IPS-NIHi7 (cell line): ENCODE measurements around the gene DLG4.

ENCODE experiments used
- DNase-seq: peaks from one replicate; pipeline ENCODE4 v3.0.0; 2012; ENCODE audit warnings: mixed read lengths; ENCODE audit errors: extremely low spot score

DLG4 gene

GRCh38 chr17:7156342-7156940, 63.2 kb downstream of the DLG4 start:
- peak; percentile 24 for DNase-seq

- DNase-seq = no peak
Measured at GRCh38 chr17:7147772-7148171, 71.9 kb downstream of the DLG4 start.

- no peak for DNase-seq
Measured at GRCh38 chr17:7146115-7146514, 73.5 kb downstream of the DLG4 start.

DNA sequence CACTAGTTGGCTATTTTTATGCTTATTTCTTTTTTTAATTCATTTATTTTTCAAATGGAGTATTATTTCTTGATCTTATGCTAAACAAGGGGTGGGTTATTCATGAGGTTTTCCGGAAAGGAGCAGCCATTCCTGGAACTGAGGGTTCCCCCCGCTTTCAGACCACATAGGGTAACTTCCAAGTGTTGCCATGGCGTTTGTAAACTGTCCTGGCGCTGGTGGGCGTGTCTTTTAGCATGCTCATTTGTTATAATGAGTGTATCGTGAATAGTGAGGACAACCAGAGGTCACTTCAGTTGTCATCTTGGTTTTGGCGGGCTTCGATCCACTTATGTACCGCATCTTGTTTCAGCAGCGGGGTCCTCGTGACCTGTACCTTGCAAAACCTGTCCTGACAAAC, 75.4 kb downstream of the DLG4 start:
- no peak for DNase-seq

DNA sequence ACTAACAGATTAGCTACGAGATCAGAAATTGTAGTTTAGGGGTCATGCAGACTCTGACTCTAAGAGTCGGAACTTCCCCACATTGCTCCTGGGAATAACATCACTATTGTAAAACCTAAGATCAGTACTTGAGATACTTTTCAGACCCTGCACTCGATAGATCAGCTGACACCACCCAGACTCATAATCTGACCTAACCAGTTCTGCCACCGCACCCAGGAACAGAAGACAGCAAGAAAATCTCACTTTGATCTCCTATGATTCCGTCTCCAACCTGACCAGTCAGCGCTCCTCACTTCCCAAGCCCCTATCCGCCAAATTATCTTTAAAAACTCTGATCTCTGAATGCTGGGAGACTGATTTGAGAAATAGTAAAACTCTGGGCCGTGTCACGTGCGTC, 77.8 kb downstream of the DLG4 start:
- no peak for DNase-seq

DNA sequence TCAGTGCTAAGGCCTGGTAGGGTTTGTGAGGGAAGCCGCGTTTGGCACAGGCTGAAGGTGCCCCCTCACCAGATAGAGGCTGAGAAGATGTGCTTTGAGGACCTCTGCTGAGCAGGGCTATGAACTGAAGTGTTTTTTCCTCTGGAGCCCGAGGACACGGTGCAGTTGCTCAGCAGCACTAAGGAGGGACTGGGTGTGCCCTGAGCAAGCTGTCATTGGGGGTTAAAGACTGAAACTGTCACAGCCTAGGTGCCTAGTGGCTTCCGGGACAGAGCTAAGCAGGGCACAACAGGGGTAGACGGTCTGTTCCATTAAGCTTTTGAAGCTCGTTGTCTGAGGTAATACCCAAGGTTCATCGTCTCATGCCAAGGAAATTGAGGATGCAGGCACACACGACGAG, 80.2 kb downstream of the DLG4 start:
- DNase-seq = no peak

GRCh38 chr17:7138800-7139381, 80.7 kb downstream of the DLG4 start:
- DNase-seq = no peak

GRCh38 chr17:7137171-7137943, 82.3 kb downstream of the DLG4 start:
- no peak for DNase-seq
